ENCODE results near the gene ATP6V0E2. TPM values are rescaled to one million over a fixed set of nuclear protein-coding genes. Genes with fewer than 3 reads are reported as not detected.
"Not testable (repeated sequence)": the region's sequence is repeated elsewhere in the genome, so short reads cannot be mapped to it uniquely, and the experiment has no call there.

ATP6V0E2 gene
- polyA plus RNA-seq, 2 of the 4 experiments (the other 2 are of a cell fraction): 17.3 to 44.9 TPM

DNA sequence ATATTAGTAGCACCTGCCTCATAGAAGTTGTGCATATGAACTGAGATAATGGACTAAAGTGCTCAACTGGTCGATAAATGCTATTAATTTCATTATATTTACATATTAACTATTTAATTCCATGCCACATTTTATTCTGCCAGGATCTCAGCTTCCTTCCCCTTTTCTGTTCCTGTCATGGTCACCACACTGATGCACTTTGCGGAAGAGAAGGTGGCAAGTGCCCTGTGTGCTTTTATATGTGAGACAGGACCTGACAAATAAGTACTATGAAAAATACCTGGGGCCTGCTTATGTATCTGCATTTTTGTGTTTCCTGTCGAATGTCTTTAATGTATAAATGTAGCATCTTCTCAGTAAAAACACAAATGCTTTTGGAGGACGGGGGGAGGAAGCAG, 12.2 kb downstream of the ATP6V0E2 start:
- CTCF ChIA-PET: no interaction called here
- Histone ChIP-seq H3K9me3 (no peaks in the 10 kb centered on the region), H3K27ac (no peak overlapping the region), H3K4me3 (no peak overlapping the region), H3K4me2 (no peak overlapping the region), H3K4me1 (no peaks in the 10 kb centered on the region)
- 57% methylated on average over 4 of the region's 4 CpGs for WGBS (ENCODE audit: missing lambda C conversion rate)
- no peak for ATAC-seq
- TF ChIP-seq ZC3H11A (IDR thresholded peaks at IDR 0.05): no peak
- no peak for TF ChIP-seq GATA3 (IDR thresholded peaks at IDR 0.05; ENCODE audit: borderline replicate concordance)
- no peak for DNase-seq (ENCODE audit: low read depth in 1 of 2, low spot score in 1 of 2)
- POLR2A ChIA-PET: no interaction called here
- no peak for FAIRE-seq

DNA sequence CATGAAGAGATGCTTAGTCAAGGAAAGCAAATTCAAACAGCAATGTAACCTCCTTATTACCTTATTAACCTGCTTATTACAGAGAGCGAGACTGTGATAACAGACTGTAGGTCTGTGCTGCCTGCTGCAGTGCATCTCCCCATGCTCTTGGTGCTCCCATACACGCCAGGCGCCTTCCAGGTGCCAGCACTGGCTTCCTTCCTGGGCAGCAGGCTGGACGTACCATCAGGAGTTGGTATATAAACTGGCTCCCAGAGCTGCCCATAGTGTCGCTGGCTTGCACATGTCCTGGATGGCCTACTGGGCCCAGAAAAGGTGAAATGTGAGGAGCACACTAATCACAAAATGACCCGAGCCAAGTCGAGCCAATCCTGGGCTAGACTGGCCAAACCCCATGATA, 13.5 kb downstream of the ATP6V0E2 start:
- 84% methylated on average over 7 of the region's 7 CpGs for WGBS (ENCODE audit: missing lambda C conversion rate)
- ATAC-seq (no peak), DNase-seq (ENCODE audit: low read depth in 1 of 2, low spot score in 1 of 2) (no peak), FAIRE-seq (no peak)
- ChIA-PET POLR2A (no interaction called here), CTCF (no interaction called here)
- Histone ChIP-seq H3K4me1 (no peaks in the 10 kb centered on the region), H3K27ac (no peak overlapping the region), H3K4me3 (no peak overlapping the region), H3K9me3 (no peaks in the 10 kb centered on the region), H3K4me2 (no peak overlapping the region)
- TF ChIP-seq, protein P1, sequence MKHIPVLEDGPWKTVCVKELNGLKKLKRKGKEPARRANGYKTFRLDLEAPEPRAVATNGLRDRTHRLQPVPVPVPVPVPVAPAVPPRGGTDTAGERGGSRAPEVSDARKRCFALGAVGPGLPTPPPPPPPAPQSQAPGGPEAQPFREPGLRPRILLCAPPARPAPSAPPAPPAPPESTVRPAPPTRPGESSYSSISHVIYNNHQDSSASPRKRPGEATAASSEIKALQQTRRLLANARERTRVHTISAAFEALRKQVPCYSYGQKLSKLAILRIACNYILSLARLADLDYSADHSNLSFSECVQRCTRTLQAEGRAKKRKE (CRISPR knock-in tag; IDR thresholded peaks at IDR 0.05; ENCODE audit: low read depth): no peak
- TF ChIP-seq RFX5 (IDR thresholded peaks at IDR 0.05): no peak
- TF ChIP-seq CHD2 (IDR thresholded peaks at IDR 0.05; ENCODE audit: low read length, partially characterized antibody): no peak
- TF ChIP-seq RNF2 (IDR thresholded peaks at IDR 0.05; ENCODE audit: borderline replicate concordance, low read depth): no peak
- no peak for TF ChIP-seq RAD21 (conservative IDR thresholded peaks at IDR 0.05 in 1 of 2, IDR thresholded peaks at IDR 0.05 in 1 of 2)
- no peak for TF ChIP-seq NPAS2 (CRISPR knock-in tag; IDR thresholded peaks at IDR 0.05; ENCODE audit: borderline replicate concordance)
- no peak for TF ChIP-seq NR3C1 (IDR thresholded peaks at IDR 0.05)

DNA sequence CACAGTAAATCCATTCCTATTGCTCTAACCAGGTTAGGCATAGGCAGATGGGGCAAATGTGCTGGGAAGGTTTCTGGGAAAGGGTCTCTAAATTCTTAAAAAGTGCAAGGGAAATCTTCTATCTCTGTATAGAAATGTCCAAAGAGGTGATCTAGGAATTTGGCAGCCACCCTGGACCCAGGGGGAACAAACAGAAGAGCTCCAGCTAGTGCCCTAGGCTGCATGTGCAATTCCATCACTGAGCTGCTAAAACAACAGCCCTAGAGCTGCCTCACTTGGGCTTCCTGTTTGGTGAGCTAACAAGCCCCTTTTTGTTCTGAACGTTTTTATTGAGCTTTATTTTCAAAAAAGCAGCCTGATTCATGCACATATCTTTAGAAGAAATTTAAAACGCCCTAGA, 16.9 kb downstream of the ATP6V0E2 start:
- FAIRE-seq, POLR2A ChIA-PET: not testable (repeated sequence)

DNA sequence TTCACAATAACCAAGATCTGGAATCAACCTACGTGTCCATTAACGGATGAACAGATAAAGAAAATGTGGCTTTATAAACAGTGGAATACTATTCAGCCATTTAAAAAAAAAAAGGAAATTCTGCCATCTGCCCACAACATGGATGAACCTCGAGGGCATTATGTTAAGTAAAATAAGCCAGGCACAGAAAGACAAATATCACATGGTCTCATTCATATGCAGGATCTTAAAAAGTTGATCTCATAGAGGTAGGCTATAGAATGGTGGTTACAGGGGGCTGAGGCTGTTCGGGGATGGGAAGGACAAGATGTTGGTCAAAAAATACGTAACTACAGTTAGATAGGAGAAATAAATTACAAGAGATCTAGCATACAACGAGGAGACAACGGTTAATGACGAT, 21.2 kb downstream of the ATP6V0E2 start:
- DNase-seq (ENCODE audit: low read depth in 1 of 2, low spot score in 1 of 2); H3K4me2 ChIP-seq; ATAC-seq; FAIRE-seq; H3K4me1 ChIP-seq; CTCF ChIA-PET; POLR2A ChIA-PET; H3K4me3 ChIP-seq; H3K27ac ChIP-seq; H3K9me3 ChIP-seq: not testable (repeated sequence)
- 35% methylated on average over 8 of the region's 8 CpGs for WGBS (ENCODE audit: missing lambda C conversion rate)

More for the DNA sequence above, 16.9 kb downstream of the ATP6V0E2 start:
- H3K4me2 ChIP-seq; DNase-seq (ENCODE audit: low read depth in 1 of 2, low spot score in 1 of 2); H3K4me1 ChIP-seq; H3K4me3 ChIP-seq; H3K9me3 ChIP-seq; H3K27ac ChIP-seq; ATAC-seq; CTCF ChIA-PET: not testable (repeated sequence)
- WGBS (ENCODE audit: missing lambda C conversion rate): 29% methylated on average over 2 of the region's 2 CpGs

DNA sequence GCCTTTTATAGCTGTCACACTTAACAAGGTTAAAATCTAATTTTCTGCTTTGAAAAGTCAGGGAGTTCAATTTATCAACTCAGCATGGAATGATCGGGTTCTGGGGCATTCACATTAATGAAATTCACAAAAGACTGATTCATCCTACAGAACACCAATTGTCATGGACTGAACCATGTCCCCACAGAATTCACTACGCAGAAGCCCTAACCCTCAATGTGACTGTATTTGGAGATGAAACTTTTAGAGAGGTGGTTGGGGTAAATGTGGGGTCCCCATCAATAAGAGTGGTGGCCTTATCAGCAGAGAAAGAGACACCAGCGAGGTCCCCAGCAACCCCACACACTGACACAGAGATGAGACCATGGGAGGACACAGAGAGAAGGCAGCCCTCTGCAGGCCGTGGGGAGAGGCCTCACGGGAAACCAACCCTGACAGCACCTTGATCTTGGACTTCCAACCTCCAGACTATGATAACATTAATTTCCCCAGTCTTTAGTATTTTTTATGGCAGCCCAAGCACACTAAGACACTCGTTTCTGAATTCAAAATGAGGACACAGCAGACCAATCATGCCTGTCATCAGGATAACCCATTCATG, 34.1 kb downstream of the ATP6V0E2 start:
- H3K9me3 ChIP-seq; FAIRE-seq; H3K27ac ChIP-seq; CTCF ChIA-PET; H3K4me3 ChIP-seq; H3K4me1 ChIP-seq; ATAC-seq; H3K4me2 ChIP-seq; POLR2A ChIA-PET; DNase-seq (ENCODE audit: low read depth in 1 of 2, low spot score in 1 of 2): not testable (repeated sequence)
- WGBS (ENCODE audit: missing lambda C conversion rate): 22% methylated on average over 4 of the region's 6 CpGs

DNA sequence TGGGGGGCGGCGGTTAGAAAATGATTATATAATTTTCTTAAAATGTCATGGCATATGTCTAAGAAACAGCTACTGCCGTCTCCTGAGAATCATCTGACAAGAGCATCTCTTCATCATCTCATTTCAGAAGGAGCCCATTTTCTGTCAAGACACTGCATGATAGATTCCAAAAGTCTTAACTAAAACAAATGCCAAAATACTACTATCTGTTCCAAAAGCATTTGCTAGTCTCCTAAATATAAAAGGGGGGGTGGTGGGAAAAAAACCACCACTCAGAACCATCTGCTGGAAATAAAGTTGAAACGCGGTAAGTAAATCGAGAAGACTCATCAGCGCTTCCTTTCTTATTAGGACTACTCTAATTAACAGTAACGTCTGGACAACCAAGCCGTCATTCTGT, 36.5 kb downstream of the ATP6V0E2 start:
- FAIRE-seq; ATAC-seq; POLR2A ChIA-PET; H3K27ac ChIP-seq; DNase-seq (ENCODE audit: low read depth in 1 of 2, low spot score in 1 of 2); H3K4me2 ChIP-seq; H3K9me3 ChIP-seq; H3K4me1 ChIP-seq; H3K4me3 ChIP-seq; CTCF ChIA-PET: not testable (repeated sequence)
- WGBS (ENCODE audit: missing lambda C conversion rate): 82% methylated on average over 7 of the region's 9 CpGs

DNA sequence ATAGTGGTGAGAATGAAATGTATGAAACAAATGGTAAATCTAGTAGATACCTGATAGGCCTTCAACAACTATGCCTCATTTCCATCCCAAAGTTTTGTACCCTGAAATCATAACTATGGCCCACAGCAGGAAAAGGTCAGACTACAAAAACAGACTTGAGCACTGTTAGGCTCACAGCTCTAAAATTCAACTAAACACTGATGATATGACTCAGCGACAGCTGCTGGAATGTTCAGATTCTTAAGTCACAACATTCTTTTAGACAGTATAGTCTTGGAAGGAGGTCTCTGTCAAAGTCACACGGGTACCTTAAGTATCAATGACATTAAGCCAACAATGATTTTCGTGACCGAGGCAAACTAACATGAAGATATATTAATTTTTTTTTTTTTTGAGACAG, 38.4 kb downstream of the ATP6V0E2 start:
- H3K4me1 ChIP-seq; ATAC-seq; FAIRE-seq; H3K27ac ChIP-seq; H3K9me3 ChIP-seq; H3K4me2 ChIP-seq; H3K4me3 ChIP-seq; CTCF ChIA-PET; DNase-seq (ENCODE audit: low read depth in 1 of 2, low spot score in 1 of 2); POLR2A ChIA-PET: not testable (repeated sequence)
- WGBS (ENCODE audit: missing lambda C conversion rate): 36% methylated on average over 2 of the region's 4 CpGs

DNA sequence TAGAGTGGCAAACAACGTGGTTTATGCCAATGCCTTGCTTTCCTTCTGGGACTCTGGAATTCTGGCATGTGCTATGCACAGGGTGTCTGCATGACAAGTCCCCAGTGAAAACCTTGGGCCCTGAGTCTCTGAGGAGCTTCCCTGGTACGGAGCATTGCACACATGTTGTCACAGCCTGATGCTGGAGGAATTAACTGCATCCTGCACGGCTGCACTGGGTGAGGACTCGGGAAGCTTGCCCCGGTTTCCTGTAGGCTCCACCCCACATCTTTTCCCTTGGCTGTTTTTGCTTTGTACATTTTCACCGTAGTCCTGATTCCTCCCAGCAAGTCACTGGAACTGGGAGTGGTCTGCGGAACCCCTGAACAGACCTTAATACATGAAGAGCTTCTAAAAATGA, 52.6 kb downstream of the ATP6V0E2 start:
- H3K4me1 ChIP-seq; H3K4me2 ChIP-seq; H3K9me3 ChIP-seq; DNase-seq (ENCODE audit: low read depth in 1 of 2, low spot score in 1 of 2); FAIRE-seq; H3K27ac ChIP-seq; H3K4me3 ChIP-seq; CTCF ChIA-PET; POLR2A ChIA-PET: not testable (repeated sequence)
- WGBS (ENCODE audit: missing lambda C conversion rate): 29% methylated on average over 7 of the region's 7 CpGs
- peak; percentile 47 to 50; a peak in 4 of 6 replicates for ATAC-seq
